ENCODE data around the gene ZHX3. TPM values are rescaled to one million over a fixed set of nuclear protein-coding genes. Genes with fewer than 3 reads are reported as not detected.
A peak's percentile ranks its signal among the peaks of the same experiment; 100 is the strongest.

ZHX3 gene
- total RNA-seq, 1 experiment from 2014 or later = 35.1 TPM

DNA sequence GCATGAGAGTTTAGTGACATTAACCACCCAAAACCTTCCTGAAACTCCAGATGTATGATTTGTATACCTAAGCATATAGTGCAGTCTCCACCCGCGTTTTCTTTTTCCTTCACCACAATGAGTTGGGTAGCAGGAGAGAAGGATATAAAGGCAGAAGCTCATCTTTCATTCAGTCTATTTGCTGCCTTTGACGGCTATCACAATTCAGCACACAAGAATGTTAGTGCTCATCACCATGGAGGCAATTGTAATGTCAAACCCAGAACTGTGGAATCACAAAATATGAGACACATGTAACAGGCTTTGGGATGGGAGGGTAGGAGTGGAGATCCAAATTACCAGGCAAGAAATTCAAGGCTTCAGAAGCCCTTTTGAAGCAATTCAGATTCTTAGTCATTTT lies 17.6 kb downstream of the ZHX3 start:
- DNase-seq (ENCODE audit: low read depth) = peak; percentile 46

DNA sequence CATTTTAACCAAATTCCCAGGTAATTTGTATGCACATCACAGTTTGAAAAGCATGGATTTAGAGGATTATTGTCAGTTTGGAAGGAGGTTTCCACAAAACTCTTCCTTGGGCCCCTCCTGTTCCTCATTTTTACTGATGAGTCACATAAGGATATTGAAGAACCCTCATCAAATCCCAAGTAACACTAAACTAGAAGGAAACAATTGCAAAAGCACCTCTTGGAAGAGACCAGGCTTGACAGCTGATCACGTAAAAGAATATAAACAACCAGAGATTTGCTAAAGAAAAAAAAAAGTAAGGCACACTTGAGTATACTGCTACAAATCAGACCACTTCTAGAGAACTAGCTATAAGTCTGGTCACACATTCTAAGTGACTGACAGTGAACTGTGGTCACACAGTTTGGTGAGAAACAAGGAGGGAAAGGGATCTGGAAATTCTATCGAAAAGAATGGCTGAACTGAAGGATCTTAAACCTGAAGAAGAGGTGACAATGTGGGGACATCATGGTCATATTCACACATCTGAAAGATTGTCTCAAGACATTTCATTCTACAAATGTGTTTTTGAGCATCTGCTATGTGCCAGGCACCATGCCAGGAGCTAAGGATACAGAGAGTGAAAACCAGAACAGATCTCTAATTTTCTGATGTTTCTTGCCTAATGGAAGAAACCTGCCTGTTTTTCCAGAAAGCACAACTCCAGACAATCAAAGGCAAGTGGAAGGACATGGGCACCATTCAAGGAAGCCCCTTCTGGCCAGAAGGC lies 24.1 kb downstream of the ZHX3 start:
- peak; percentile 74 for DNase-seq (ENCODE audit: low read depth)

DNA sequence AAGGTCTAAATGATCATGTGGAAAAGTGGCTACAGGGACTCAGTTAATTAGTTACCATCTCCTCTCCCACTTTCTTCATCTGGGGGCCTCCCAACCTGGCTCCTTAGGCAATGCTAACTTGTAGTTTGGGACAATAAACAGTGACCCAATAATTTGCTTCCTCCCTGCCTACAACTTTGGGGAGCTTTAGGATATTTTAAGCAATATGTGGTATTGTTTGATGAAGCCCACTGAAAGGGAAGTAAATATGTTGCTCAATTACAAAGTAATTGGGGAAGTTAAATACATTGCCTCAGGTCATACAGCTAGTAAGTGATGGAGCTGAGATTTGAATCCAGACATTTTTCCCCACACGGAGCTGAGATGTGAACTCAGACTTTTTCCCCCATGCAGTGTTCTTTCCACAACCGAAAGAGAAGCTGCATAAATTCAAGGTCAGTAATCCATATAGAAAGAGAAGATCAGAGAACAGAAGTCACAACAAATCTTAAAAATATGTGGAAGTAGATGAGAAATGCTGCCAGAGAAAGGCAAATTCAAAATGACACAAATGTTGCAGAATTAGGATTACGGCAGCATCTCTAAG lies 26.6 kb downstream of the ZHX3 start:
- DNase-seq (ENCODE audit: low read depth) = no peak

DNA sequence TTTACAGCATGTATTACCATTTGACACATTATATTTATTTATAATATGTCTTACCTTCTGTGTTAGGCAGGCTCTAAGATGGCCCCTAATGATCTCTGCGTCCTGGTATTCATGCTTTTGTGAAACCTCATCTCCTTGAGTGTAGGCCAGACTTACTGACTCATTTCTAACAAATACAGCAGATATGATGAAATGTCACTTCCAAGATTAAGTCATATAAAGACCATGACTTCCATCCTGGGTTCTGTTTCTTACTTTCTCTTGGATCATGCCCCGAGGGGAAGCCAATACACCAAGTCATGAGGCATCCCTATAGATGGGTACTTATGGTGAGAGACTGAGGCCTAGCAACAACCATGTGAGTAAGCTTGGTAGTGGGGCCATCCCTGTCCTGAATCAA lies 30.2 kb downstream of the ZHX3 start:
- peak; percentile 82 for DNase-seq (ENCODE audit: low read depth)

DNA sequence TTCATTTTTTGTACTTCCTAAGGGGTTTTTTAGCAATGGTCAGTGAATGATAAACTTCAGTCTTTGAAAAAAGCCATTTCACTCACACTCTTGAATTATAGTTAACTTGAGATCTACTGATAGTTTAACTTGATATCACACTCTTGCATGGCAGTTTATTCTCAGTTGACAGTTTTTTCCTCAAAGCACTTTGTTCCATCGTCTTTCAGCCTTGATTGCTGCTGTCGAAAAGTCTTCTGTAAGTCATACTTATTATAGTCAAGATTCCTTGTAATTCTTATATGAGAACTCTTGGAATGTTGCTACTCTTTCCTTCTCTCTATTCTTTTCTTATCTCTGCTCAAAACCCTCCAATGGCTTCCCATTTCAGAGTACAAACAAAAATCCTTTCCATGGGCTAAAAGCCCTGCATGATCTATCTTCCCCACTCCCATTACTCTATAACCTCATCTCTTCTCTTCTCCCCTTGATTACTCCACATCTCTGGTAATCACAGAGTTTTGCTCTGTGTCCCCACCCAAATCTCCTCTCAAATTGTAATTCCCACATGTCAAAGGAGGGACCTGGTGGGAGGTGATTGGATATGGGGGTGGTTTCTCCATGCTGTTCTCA lies 31.2 kb downstream of the ZHX3 start:
- no peak for DNase-seq (ENCODE audit: low read depth)

DNA sequence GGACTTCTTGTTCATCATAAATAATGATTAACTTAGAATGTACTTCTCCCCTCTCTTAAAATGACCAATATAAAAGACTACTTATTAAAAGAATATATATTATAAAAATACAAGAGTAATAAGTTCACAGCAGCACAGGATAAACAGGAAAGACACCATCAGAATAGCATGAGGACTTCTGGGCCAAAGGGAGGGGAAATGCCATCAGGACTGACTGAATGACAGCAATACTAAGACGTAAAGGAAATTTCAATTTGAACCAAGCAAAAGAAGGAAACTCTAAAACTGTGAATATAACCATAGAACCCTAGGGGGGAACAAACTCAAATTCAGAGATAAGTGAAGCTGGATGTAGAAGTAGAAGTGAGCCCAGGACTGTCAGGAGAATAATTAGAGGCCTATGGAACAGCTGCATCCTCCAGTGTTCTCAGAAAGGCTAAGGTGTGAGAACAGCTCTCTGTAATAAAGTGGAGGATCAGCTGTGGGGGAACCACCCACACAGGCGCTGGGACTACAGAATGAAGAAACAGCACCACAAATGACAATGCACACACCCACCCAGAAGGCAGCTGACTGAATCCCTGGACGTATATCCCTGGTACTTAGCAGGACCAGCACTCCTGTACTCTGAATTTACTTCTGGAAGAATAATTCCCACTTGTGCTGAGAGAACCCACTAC lies 37.8 kb downstream of the ZHX3 start:
- peak; percentile 71 for DNase-seq (ENCODE audit: low read depth)

DNA sequence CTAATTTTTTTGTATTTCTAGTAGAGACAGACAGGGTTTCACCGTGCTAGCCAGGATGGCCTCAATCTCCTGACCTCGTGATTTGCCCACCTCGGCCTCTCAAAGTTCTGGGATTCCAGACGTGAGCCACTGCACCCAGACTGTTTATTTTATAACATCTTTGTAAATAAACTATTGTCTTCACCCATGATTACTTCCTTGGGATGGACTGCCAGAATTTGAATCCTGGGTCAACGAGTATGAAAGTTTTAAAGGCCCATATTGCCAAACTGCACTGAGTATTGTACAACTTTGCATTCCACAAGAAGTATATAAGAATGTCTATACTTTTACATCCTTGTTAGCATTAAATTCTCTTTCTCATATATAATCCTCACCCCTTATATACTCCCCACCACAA lies 38.6 kb downstream of the ZHX3 start:
- no peak for DNase-seq (ENCODE audit: low read depth)

DNA sequence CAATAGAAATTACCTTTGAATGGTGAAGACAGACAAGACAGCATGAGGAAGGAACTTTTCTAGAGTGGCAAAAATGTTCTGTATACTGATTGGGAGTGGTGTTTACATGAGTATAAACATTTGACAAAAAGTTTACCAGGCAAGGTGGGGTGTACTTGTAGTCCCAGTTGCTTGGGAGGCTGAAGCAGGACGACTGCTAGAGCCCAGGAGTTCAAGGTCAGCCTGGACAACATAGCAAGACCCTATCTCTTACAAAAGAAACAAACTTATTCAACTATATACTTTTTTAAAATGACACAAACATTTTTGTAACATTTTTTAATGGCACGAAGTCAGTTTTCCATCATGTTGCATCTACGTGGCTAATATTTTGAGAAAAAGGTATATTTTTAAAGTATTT lies 40.5 kb downstream of the ZHX3 start:
- DNase-seq (ENCODE audit: low read depth) = no peak

DNA sequence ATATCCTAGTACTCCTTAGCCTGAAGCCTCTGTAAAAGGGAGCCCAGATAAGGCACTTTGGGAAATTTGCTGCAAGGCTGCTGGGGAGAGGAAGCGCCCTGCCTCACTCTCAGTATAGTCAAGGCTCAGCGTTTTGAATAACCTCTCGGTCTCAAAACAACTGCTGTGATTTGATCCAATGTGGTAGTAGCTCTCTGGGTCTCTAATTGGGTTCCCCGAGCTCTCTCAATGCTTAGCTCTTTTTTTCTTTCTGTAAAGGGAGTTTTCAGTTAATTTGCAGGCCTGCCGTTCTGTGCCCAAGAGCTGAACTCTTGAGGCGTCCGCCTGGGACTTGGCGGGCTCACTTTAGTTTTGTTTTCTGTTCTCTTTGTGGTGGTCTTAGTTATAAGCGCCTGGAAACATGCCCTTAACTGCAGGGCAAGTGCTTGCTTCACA lies 41.2 kb downstream of the ZHX3 start:
- DNase-seq (ENCODE audit: low read depth) = no peak

DNA sequence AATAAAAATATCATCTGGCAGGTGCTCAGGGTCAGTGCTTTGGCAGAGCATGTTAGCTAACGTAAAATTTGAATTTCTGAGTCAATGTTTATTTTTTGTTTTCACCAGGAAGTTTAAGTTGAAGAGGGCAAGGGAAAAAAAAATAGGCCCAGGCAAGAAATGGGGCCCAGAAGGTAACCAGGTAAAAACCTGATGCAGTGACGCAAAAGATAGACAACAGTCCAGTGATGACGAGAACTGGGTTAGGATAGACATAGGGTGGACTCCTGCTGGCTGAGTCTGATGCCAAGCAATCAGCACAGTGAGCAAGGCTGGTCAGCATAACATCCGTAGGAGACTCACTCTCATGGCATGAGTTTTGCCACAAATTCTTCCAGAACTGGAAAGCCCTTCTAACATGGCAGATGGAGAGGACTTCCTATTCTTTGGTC lies 42.2 kb downstream of the ZHX3 start:
- DNase-seq (ENCODE audit: low read depth) = peak; percentile 70

DNA sequence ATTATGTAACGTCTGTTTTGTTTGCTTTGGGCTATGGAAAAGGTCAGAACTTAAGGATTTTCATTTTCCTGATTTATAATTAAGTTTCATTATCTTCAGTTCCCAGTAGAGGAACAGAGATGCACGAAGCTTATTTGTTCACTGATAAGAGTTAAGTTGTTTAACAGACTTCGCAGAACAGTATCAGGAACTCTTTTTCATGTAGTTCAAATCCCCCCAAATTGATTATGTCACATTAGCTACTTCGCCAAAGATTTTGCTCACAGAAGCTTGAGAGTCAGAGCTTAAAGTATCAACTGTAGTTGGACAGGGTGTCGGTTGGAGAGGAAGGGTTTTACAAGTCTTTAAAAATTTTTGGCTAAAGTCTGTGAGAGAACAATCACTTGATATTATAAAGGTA lies 43.4 kb downstream of the ZHX3 start:
- no peak for DNase-seq (ENCODE audit: low read depth)

DNA sequence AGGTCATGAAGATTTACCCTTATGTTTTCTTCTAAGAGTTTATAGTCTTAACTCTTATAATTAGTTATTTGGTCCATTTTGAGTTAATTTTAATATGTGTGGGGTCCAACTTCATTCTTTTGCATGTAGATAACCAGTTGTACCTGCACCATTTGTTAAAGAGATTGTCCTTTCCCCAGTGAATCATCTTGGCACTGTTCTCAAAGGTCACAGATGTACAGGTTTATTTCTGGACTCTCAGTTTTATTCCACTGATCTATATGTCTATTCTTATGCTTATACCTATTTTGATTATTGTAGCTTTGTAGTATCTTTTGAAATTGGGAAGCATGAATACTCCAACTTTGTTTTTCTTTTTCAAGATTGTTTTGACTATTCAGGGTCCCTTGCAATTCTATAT lies 44.1 kb downstream of the ZHX3 start:
- DNase-seq (ENCODE audit: low read depth) = no peak

DNA sequence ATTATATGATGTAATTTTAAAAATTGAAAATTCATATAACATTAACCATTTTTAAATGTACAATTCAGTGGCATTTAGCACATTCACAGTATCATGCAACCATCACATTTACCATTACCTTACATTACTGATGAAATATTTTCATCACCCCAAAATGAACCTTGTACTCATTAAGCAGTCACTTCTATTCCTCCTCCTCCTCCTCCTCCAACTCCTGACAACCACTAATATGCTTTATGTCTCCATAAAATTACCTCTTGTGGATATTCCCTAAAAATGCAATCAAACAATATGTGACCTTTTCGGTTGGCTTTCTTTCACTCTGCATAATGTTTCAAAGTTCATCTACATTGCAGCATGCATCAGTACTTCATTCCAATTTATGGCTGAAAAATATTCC lies 45.2 kb downstream of the ZHX3 start:
- DNase-seq (ENCODE audit: low read depth) = no peak

DNA sequence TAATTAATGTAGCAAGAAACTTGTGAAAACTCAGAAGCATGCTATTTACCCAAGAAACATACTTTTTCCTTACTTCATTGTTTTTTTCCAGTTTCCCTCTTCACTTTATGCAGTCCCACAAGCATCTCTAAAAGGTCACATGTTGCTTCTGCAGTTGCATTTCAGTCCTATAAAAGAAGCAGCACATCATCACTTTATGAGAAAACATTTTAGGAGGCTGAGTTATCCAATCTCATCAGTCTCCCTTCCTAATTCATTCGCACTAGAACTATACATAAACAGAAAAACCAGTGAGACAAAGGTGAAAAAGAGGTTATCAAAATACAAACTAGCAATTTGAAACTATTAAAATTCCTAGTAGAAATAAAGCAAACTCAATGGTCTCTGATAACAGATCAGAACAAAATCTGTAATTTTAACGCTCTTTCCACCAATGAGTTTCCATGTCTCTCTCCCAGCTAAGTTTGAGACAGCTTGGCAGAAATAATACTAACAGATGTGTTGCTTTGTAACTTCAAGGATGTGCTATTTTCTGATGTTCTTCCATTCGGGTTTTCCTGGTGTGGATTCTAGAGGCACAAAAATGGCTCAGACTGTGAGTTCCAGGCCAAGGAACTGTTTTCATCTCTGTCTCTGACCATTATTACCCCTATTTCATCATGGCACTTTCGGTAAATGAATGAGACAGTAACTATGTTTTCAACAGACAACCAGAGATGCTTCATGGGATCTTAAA lies 48.4 kb downstream of the ZHX3 start:
- no peak for DNase-seq (ENCODE audit: low read depth)

DNA sequence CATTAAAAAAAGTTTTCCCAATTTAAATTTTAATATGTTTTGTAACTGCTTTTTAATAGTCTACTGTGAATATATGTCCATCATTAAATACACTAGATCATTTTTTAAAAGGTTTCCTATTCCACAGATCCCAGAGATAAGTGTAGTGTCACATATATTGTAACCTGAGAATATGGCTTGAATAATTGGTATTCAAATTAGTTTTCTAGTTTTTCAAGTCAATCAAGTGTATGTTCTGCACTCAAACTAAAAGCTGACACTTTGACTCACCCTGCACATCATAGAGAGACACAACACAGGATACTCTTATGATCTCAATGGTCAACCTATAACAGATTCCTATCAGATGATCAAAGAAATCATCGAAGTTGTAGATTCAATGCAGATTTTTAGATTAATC lies 49.1 kb downstream of the ZHX3 start:
- DNase-seq (ENCODE audit: low read depth) = no peak

DNA sequence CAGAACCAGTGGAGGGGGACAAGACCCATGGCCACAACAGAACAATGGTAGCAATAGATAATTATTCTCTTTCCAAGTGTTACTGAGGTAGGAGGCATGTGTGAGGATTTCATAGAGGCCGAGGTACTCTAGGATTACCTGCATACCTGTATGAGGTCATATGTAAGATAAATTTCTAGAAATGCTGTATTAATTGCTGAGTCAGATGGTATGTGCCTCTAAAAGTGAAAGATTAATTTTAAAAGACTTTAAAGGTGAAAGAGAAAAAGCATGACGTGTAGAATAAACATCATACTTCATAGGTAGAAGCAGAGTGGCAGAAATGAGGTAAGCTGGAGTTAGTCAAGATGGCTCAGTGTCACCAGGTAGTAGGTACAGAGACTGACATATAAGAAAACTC lies 51.6 kb downstream of the ZHX3 start:
- DNase-seq (ENCODE audit: low read depth) = no peak

DNA sequence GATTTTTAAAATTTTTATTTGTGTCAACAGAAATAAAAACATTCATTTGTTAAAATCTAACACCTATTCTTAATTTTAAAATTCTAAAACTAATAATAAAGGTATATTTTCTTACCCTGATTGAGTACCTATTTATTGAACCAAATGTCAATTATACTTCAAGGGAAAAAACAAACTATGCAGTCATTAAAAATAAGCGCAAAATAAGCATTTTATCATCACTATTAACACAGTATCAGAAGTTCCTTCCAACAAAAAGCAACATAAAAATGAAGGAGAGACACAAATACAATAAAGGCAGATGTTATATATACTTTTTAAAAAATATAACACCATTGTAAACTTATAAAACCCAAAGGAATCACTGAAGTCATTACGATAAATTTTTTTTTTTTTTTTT lies 52.7 kb downstream of the ZHX3 start:
- no peak for DNase-seq (ENCODE audit: low read depth)

DNA sequence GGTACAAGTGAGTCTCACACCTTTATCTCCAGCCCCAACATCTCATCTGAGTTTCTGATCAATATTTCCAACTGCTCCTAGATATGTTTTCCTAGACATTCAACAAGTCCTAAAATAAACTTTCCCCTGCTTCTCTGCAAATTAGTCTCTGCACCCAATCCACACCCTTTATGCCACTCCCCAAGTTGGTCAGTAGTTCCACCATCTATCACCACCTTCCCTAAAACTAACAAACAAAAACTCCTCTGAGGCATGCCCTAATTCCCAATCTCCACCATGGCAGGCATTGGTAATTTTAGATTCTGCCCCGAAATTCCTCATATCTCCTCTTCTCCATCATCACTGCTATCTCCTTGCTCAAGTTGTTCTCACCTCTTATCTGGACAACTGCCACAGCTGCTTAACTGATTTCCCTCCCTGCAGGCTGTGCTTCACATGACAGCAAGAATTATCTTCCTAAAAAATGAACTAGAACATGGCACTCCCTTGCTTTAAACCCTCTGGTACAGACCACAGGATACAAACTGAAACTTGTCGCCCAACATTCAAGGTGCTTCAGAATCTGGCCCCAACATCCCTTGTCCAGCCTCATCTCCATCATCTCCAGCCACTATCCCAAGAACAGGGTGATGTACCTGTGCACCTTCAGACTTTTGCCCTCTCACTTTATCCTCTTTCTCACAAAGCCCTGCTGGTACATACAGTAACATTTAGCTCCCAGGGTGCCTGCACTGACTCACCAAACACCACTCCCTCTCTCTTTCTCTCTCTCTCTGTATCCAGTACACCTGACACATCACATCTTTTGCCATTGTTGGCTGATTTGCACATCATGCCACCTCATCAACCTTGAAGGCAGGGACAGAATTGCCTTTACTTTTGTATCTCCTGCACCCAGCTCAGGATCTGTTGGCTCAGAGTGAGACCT lies 55.5 kb downstream of the ZHX3 start:
- DNase-seq (ENCODE audit: low read depth) = peak; percentile 28

DNA sequence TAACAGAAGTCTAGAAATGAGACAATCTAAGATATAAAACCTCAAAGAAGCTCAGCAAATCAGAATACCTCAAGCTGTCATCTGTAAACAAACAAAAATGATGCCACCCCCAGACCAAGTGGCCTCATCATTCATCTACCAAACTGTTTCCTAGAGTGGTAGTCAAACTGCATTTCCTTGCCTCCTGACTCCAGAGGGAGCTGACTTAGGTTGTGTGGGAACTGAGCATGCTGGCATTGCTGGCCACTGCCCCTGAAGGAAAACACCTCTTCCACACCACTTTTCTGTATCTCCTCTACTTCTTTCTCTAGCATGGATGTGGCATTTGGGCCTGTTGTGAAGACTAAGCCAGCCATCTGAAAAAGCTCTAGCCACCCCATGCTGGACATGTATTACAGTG lies 56.3 kb downstream of the ZHX3 start:
- DNase-seq (ENCODE audit: low read depth) = no peak

DNA sequence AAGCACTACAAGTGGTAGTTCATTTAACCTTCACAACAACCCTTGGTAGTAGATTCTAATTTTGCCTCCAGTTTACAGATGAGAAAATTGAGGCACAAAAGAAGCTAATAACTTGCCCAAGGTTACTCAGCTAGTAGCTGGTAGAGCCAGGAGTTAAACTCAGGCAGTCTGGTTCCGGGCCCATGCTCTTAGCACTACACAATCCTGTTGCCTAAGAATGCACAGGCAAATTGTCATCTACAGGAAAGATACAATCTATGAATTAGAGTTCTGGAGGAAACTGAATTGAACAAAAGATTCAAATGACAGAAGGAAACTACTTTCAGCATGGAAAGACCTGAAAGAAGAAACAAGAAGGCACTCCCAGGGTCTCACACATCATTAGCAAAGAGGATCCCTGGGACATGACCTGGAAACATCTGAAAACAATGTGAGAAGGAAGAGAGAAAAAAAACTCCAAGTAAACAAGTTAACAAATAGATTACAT lies 56.8 kb downstream of the ZHX3 start:
- DNase-seq (ENCODE audit: low read depth) = no peak

DNA sequence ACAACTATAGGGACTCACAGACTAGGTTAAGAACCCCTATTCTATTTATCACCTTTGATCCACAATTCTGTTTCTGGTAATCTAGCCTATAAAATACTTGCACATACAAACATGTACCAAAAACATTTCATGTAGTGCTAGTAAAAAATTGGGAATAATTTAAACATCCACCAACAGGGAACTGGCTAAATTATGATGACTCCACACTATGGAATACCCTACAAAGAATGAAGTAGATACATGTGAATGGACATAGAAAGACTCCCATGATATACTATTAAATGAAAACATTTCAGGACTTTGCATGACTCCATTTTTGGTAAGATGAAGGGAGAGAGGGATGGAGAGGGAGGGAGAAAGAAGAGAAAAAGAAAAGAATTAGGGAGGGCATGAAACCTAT lies 58.2 kb downstream of the ZHX3 start:
- DNase-seq (ENCODE audit: low read depth) = no peak

All from LHCN-M2 (cell line).